GM20431 (cell line): ENCODE data around the gene BCL11A.

Experiments used
- in situ Hi-C: fragments of 300-500 bp; cut with MseI, MboI; formaldehyde crosslinking; loops from one replicate; pipeline ENCODE4 v1.15.0; 2020; ENCODE audit warnings: low sequenced_read_pairs; ENCODE audit not compliant: unreplicated experiment

Gene BCL11A

GRCh38 chr2:60529136-60529784 lies 24.2 kb downstream of the BCL11A start:
- in situ Hi-C loops: no loop called here

- in situ Hi-C loops: no loop called here
These were observed 25.0 kb downstream of the BCL11A start for GRCh38 chr2:60528281-60529020.

GRCh38 chr2:60527762-60528161 lies 25.7 kb downstream of the BCL11A start:
- in situ Hi-C loops: no loop called here

GRCh38 chr2:60526623-60527022 lies 26.8 kb downstream of the BCL11A start:
- in situ Hi-C loops: no loop called here

- in situ Hi-C loops: no loop called here
These were observed 27.6 kb downstream of the BCL11A start for GRCh38 chr2:60525899-60526298.

- in situ Hi-C loops: no loop called here
These were observed 28.6 kb downstream of the BCL11A start for GRCh38 chr2:60524874-60525273.

- in situ Hi-C loops: no loop called here
These were observed 29.5 kb downstream of the BCL11A start for GRCh38 chr2:60523963-60524362.

GRCh38 chr2:60522462-60522861 lies 31.0 kb downstream of the BCL11A start:
- in situ Hi-C loops: no loop called here

- in situ Hi-C loops: no loop called here
These were observed 31.8 kb downstream of the BCL11A start for GRCh38 chr2:60521626-60522025.

- in situ Hi-C loops: no loop called here
These were observed 32.4 kb downstream of the BCL11A start for GRCh38 chr2:60520917-60521539.

- in situ Hi-C loops: no loop called here
These were observed 33.1 kb downstream of the BCL11A start for GRCh38 chr2:60520151-60520876.

GRCh38 chr2:60519231-60519863 lies 34.1 kb downstream of the BCL11A start:
- in situ Hi-C loops: no loop called here

- in situ Hi-C loops: no loop called here
These were observed 34.9 kb downstream of the BCL11A start for GRCh38 chr2:60518567-60518966.

- in situ Hi-C loops: no loop called here
These were observed 36.0 kb downstream of the BCL11A start for GRCh38 chr2:60517446-60517845.

GRCh38 chr2:60516826-60517225 lies 36.6 kb downstream of the BCL11A start:
- in situ Hi-C loops: no loop called here

GRCh38 chr2:60516383-60516811 lies 37.1 kb downstream of the BCL11A start:
- in situ Hi-C loops: no loop called here

GRCh38 chr2:60515721-60516226 lies 37.7 kb downstream of the BCL11A start:
- in situ Hi-C loops: no loop called here

- in situ Hi-C loops: no loop called here
These were observed 39.5 kb downstream of the BCL11A start for GRCh38 chr2:60513996-60514395.

GRCh38 chr2:60513191-60513590 lies 40.3 kb downstream of the BCL11A start:
- in situ Hi-C loops: no loop called here

- in situ Hi-C loops: no loop called here
These were observed 40.8 kb downstream of the BCL11A start for GRCh38 chr2:60512641-60513040.
